Mucosa of rectum (tissue), 2 donors: ENCODE data around the gene ZNF771.
"Not testable (repeated sequence)": the region's sequence is repeated elsewhere in the genome, so short reads cannot be mapped to it uniquely, and the experiment has no call there.

Experiments used
- H3K27ac ChIP-seq, 2 donors: one replicate each; pipeline ENCODE4 v1.7.0; 2013; ENCODE audit warnings: inconsistent platforms in 2 of 2, low read depth in 2 of 2, low read length in 2 of 2
- H3K27me3 ChIP-seq, 2 donors: one replicate each; pipeline ENCODE4 v1.7.0; 2013; ENCODE audit warnings: low read length in 2 of 2; ENCODE audit not compliant: control insufficient read depth in 2 of 2, insufficient read depth in 2 of 2
- H3K36me3 ChIP-seq, 2 donors: one replicate each; pipeline ENCODE4 v1.7.0; 2013; ENCODE audit warnings: low read length in 2 of 2; ENCODE audit not compliant: control insufficient read depth in 2 of 2, insufficient read depth in 2 of 2
- H3K4me1 ChIP-seq, 2 donors: one replicate each; pipeline ENCODE4 v1.7.0; 2013; ENCODE audit warnings: low read length in 2 of 2, mild to moderate bottlenecking in 1 of 2; ENCODE audit not compliant: control insufficient read depth in 2 of 2, insufficient read depth in 2 of 2
- H3K4me3 ChIP-seq, 2 donors: one replicate each; pipeline ENCODE4 v1.7.0; 2013; ENCODE audit warnings: low read length in 2 of 2
- H3K9ac ChIP-seq, 2 donors: one replicate each; pipeline ENCODE4 v1.7.0; 2013; ENCODE audit warnings: low read length in 2 of 2, low read depth in 1 of 2, mild to moderate bottlenecking in 1 of 2
- H3K9me3 ChIP-seq, 2 donors: one replicate each; pipeline ENCODE4 v1.7.0; 2013; ENCODE audit warnings: low read length in 2 of 2; ENCODE audit not compliant: control insufficient read depth in 2 of 2
- donor health status: healthy.
- donor health status: Normal muscosa, but diverticular disease.

ZNF771 gene

GRCh38 chr16:30461426-30461825 lies 54.0 kb downstream of the ZNF771 start:
- H3K9ac ChIP-seq, H3K27me3 ChIP-seq, H3K4me3 ChIP-seq, H3K36me3 ChIP-seq, H3K9me3 ChIP-seq, H3K27ac ChIP-seq, H3K4me1 ChIP-seq: not testable (repeated sequence)

GRCh38 chr16:30464078-30464477 lies 56.7 kb downstream of the ZNF771 start:
- Histone ChIP-seq H3K9me3 (no peaks in the 10 kb centered on the region), H3K27ac (no peak overlapping the region), H3K9ac (no peak overlapping the region), H3K4me1 (peaks cover under 1 to 3% of the 10 kb centered on the region in 2 donors), H3K4me3 (no peak overlapping the region), H3K36me3 (no peaks in the 10 kb centered on the region), H3K27me3 (no peaks in the 10 kb centered on the region)
